VCaP (cell line): ENCODE data around the gene PDXK.

Source experiments
- H3K27ac ChIP-seq: fragments of 450-650 bp; 2 replicates; pipeline ENCODE4 v1.5.1; 2017
- CTCF ChIP-seq: fragments of 450-650 bp; conservative IDR thresholded peaks from 2 replicates; pipeline ENCODE4 v1.5.1; 2017; ENCODE audit warnings: mild to moderate bottlenecking, moderate library complexity

PDXK gene

GRCh38 chr21:43699933-43700599 is 18.9 kb upstream of the PDXK start:
- TF ChIP-seq CTCF = no peak
- no peak overlapping the region for H3K27ac ChIP-seq

- TF ChIP-seq CTCF = no peak
- H3K27ac ChIP-seq = no peak overlapping the region
Observed at GRCh38 chr21:43701936-43702784, 16.8 kb upstream of the PDXK start.

GRCh38 chr21:43702785-43703034 is 16.2 kb upstream of the PDXK start:
- no peak overlapping the region for H3K27ac ChIP-seq

GRCh38 chr21:43703035-43703880 is 15.7 kb upstream of the PDXK start:
- H3K27ac ChIP-seq = no peak overlapping the region
- TF ChIP-seq CTCF = no peak

More at GRCh38 chr21:43702785-43703034, 16.2 kb upstream of the PDXK start:
- no peak for TF ChIP-seq CTCF

GRCh38 chr21:43707462-43707861 is 11.5 kb upstream of the PDXK start:
- TF ChIP-seq CTCF = no peak
- no peak overlapping the region for H3K27ac ChIP-seq

- H3K27ac ChIP-seq = no peak overlapping the region
- no peak for TF ChIP-seq CTCF
Observed at GRCh38 chr21:43708745-43709381, 10.1 kb upstream of the PDXK start.
